NCI-H2081 (cell line): ENCODE data around the gene TNRC18.

Experiments used
- DNase-seq, 2 experiments: peaks; one replicate each; lab custom pipeline; 2025; lab: John Stamatoyannopoulos, UW

TNRC18 gene

GRCh38 chr7:5450549-5451327 is 27.1 kb upstream of the TNRC18 start:
- DNase-seq = no peak

GRCh38 chr7:5448378-5449037 is 24.9 kb upstream of the TNRC18 start:
- DNase-seq = no peak

GRCh38 chr7:5445981-5446594 is 22.5 kb upstream of the TNRC18 start:
- DNase-seq = no peak

GRCh38 chr7:5443678-5444077 is 20.0 kb upstream of the TNRC18 start:
- no peak for DNase-seq

- DNase-seq = no peak
Measured at GRCh38 chr7:5442757-5443305, 19.2 kb upstream of the TNRC18 start.

- no peak for DNase-seq
Measured at GRCh38 chr7:5441840-5442503, 18.3 kb upstream of the TNRC18 start.

- DNase-seq = no peak
Measured at GRCh38 chr7:5439572-5440496, 16.2 kb upstream of the TNRC18 start.

- DNase-seq = no peak
Measured at GRCh38 chr7:5439209-5439571, 15.6 kb upstream of the TNRC18 start.

GRCh38 chr7:5437987-5438386 is 14.4 kb upstream of the TNRC18 start:
- no peak for DNase-seq

GRCh38 chr7:5437348-5437892 is 13.8 kb upstream of the TNRC18 start:
- DNase-seq = no peak

GRCh38 chr7:5436003-5436678 is 12.5 kb upstream of the TNRC18 start:
- no peak for DNase-seq

- no peak for DNase-seq
Measured at GRCh38 chr7:5435291-5436002, 11.8 kb upstream of the TNRC18 start.

- no peak for DNase-seq
Measured at GRCh38 chr7:5433181-5433580, 9.5 kb upstream of the TNRC18 start.

GRCh38 chr7:5432691-5433090 is 9.1 kb upstream of the TNRC18 start:
- no peak for DNase-seq

- no peak for DNase-seq
Measured at GRCh38 chr7:5431560-5432015, 8.0 kb upstream of the TNRC18 start.

- no peak for DNase-seq
Measured at GRCh38 chr7:5430612-5430947, 6.9 kb upstream of the TNRC18 start.

GRCh38 chr7:5429857-5430611 is 6.4 kb upstream of the TNRC18 start:
- peak in 1 of 2 experiments; percentile 47 for DNase-seq

GRCh38 chr7:5429253-5429856 is 5.7 kb upstream of the TNRC18 start:
- DNase-seq = no peak
